Measurements from ENCODE around the gene GP5. TPM values are rescaled to one million over a fixed set of nuclear protein-coding genes. Genes with fewer than 3 reads are reported as not detected.

The GP5 gene
- total and polyA plus RNA-seq, 8 donors = 0.05 to 0.06 TPM; not detected in 6

Other genes with a start within 250 kb of the GP5 start
- gene CPN2, start 47.9 kb downstream of the GP5 start, total RNA-seq = under 1 TPM in 1 of 6 donors, not detected in 5; 0.09 TPM
- not detected for gene CPN2, start 47.9 kb downstream of the GP5 start, polyA plus RNA-seq
- under 1 TPM in 5 of 6 donors, not detected in 1; 0.03 to 0.25 (median 0.09) TPM for gene LRRC15, start 29.5 kb downstream of the GP5 start, total RNA-seq
- under 1 TPM; 0.02 to 0.04 TPM for gene LRRC15, start 29.5 kb downstream of the GP5 start, polyA plus RNA-seq
- 10 to 100 TPM; 17.9 to 66.6 (median 28.9) TPM for gene ATP13A3, start 87.7 kb upstream of the GP5 start, total RNA-seq
- gene ATP13A3, start 87.7 kb upstream of the GP5 start, polyA plus RNA-seq = 10 to 100 TPM in 1 of 2 donors, 1 to 10 TPM in 1; 9.3 to 17.6 TPM
- gene TMEM44, start 234.2 kb upstream of the GP5 start, total RNA-seq = 10 to 100 TPM in 1 of 6 donors, 1 to 10 TPM in 5; 1.7 to 11.4 (median 2.8) TPM
- gene TMEM44, start 234.2 kb upstream of the GP5 start, polyA plus RNA-seq = 10 to 100 TPM in 1 of 2 donors, 1 to 10 TPM in 1; 7.4 to 17.8 TPM